ENCODE results near the gene SLC35E4.

GRCh38 chr22:30640839-30641430 lies 5.4 kb downstream of the SLC35E4 start:
- TF ChIP-seq POLR2A (IDR thresholded peaks at IDR 0.05) = no peak
- TF ChIP-seq CTCF (IDR thresholded peaks at IDR 0.05) = no peak

All from body of pancreas (tissue), 4 donors.